ENCODE measurements around the gene SMG7.
A peak's percentile ranks its signal among the peaks of the same experiment; 100 is the strongest.

The SMG7 gene

DNA sequence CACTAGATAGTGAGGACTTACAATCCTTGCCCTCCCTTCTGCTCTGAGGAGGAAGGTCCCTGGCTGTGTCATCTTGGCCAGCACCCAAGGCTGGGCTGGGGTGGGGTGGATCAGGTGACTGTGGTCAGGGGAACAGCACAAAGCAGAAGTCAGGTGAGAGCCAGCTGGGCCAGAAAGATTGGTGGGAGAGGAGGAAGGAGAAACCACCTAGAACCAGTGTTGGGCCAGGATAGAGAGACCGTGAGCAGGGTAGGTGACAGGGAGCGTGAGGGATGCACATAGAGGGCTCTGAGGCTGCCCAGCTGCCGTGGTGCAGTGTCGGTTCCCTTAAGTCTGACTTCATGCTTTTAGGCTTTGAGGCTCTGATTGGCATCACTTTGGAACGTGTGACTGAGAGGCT lies 95.3 kb downstream of the SMG7 start:
- DNase-seq: peak; percentile 94

DNA sequence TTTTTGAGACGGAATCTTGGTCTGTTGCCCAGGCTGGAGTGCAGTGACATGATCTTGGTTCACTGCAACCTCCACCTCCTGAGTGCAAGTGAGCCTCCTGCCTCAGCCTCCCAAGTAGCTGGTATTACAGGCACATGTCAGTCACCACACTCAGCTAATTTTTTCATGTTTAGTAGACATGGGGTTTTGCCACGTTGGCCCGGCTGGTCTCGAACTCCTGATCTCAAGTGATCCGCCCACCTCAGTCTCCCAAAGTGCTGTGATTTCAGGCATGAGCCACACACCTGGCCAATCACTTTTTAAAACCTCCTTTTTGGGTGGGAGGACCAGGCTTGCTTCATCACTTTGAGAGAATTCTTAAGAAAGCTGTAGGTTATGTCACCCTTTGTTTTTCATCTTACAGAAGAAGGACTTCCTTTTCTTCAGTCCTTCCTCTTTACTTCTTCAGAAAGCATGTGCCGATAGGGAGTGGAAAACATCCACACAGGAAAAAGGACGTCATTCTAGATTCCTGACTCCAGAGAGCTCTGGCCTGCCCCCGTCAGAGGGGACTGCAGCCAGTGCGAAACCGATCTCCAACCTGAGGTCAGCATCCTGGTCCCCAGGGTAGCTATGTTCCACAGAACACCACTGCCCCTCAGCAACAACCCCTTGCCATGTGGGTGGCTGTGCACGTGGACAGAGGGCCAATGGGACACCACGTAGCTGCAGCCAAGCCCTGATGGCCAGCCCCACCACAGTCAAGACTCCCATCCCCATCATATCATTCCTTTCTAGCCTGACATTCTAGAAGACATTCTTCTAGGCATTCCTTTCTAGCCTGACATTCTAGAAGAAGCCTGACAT lies 96.1 kb downstream of the SMG7 start:
- no peak for DNase-seq

- no peak for DNase-seq
Measured at GRCh38 chr1:183569141-183569540, 96.8 kb downstream of the SMG7 start.

DNA sequence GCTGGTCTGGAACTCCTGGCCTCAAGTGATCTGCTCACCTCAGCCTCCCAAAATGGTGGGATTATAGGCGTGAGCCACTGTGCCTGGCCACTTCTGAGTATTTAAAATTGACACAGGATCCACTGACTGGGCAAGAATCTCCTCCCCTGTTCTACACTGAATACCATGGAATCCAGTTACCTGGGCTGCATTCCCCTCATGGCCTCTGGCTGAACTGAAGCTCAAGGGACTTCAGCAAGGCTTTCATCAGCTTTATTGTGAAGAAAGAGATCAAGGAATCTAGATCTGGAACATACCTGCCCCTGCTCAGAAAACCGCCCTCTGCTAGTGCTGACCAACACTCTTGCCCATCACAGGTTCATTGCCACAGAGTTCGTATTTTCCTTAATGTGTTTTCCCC lies 97.5 kb downstream of the SMG7 start:
- DNase-seq: no peak

- DNase-seq: no peak
Measured at GRCh38 chr1:183570451-183570850, 98.2 kb downstream of the SMG7 start.

DNA sequence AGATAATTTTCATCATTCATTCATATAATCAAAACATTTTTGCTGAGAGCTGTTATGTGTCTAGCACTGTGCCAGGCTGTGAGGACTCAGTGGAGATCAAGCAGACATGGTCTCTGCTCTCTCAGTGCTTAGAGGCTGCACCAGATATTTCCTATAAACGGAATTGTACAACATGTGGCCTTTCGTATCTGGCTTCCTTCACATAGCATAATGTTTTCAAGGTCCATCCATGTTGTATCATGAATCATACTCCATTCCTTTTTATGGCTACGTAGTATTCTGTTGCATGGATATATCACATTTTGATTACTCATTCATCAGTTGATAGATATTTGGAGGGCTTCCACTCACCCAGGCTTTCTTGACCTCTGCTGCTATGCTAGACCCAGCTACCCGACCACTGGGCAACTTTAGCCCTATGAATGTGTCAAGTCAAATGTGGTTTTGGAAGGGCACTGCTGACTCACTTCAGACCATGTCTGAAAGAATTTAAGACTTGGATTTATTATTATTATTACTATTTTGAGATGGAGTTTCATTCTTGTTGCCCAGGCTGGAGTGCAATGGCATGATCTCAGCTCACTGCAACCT lies 99.5 kb downstream of the SMG7 start:
- no peak for DNase-seq

DNA sequence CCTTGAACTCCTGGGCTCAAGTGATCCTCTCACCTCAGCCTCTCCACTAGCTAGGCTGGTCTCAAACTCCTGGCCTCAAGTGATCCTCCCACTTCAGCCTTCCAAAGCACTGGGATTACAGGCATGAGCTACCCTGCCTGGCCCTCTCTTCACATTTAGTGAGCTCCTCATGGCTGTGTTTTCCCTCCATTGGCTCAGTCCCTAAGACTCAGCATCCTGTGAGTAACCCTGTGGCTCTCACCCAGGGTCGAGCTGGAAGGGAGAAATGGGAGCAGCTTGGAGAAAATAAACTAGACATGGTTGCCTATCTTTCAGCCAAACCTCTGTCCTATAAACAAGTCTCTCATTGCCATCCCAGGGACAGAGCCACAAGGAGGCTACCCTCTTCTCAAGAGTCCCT lies 100.4 kb downstream of the SMG7 start:
- no peak for DNase-seq

DNA sequence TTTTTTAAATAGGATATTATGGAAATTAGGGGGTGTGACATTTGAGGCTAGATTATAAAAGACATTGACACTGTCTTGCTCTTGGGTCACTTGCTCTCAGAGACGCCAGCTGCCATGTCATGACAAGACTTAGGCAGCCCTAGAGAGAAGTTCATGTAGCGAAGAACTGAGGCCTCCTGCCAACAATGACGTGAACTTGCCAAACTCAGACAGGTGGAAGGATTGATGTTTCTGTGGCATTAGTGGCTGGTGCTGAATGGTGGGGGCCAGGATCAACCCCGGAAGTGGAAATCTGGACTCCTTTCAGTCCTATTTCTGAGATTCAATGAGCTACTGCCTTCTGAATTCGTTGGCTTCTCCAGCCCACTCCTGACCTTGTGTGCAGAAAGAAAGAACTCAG lies 103.3 kb downstream of the SMG7 start:
- DNase-seq: no peak

DNA sequence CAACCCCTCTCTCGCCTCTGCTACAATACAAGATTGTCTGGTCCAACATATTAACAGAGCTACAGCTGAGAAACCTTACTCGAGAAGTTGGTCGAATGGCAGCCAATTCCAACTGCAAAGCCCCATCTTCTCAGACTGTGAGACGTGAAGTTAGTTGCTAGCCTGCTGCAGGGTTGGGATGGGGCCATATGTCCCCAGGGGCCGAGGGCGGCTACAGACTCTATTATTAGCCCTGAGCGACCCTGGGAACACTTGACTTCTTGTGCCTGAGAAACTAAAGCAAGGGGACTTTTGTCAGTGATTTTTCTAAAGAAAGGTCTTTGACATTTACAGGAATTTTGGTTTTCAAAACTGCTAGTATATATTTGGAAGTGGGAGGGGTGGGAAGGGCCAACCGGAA lies 104.2 kb downstream of the SMG7 start:
- DNase-seq: no peak

- DNase-seq: no peak
Measured at GRCh38 chr1:183577897-183578465, 105.7 kb downstream of the SMG7 start.

GRCh38 chr1:183578856-183579255 lies 106.6 kb downstream of the SMG7 start:
- DNase-seq: no peak

DNA sequence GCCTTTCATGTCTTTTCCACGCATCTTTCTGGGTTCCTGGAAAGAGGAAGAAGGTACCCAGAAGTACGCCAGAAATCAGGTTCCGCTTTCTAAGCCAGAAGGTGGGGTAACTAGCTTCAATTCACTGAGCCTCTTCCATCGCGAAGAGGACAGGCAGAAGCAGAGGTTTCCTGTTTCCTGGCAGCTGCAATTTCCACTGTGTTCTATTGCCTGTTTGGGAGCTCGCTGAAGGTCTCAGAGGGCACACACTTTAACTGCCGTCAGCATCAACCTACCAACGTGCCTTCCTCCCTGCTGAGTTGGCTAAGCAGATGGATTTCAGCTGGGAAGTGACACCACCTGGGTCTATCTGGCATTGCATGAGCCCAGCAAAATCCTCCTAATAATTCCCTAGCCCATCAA lies 108.0 kb downstream of the SMG7 start:
- DNase-seq: peak; percentile 91

GRCh38 chr1:183582021-183582713 lies 109.9 kb downstream of the SMG7 start:
- no peak for DNase-seq

- DNase-seq: no peak
Measured at GRCh38 chr1:183583466-183583865, 111.2 kb downstream of the SMG7 start.

DNA sequence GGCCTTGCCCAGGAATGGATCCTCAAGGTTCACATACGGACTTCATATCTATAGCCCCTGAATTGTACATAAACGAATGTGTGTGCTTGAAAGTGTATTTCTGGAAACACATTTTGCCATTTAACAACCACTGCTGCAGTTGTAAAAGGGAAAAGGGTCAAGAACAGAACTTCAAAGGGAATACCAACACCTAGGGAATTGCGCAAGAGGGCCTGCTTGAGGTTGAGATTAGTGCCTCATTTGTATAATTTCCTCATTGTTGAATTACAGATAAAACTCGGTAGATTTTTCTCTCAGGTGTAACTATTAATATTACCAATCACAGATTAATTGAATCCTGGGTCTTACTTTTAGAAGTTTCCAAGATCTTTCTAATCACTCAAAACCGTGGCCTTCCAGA lies 111.8 kb downstream of the SMG7 start:
- peak; percentile 27 for DNase-seq

- no peak for DNase-seq
Measured at GRCh38 chr1:183585038-183585437, 112.7 kb downstream of the SMG7 start.

GRCh38 chr1:183586455-183586854 lies 114.2 kb downstream of the SMG7 start:
- no peak for DNase-seq

GRCh38 chr1:183586926-183587325 lies 114.6 kb downstream of the SMG7 start:
- DNase-seq: no peak

DNA sequence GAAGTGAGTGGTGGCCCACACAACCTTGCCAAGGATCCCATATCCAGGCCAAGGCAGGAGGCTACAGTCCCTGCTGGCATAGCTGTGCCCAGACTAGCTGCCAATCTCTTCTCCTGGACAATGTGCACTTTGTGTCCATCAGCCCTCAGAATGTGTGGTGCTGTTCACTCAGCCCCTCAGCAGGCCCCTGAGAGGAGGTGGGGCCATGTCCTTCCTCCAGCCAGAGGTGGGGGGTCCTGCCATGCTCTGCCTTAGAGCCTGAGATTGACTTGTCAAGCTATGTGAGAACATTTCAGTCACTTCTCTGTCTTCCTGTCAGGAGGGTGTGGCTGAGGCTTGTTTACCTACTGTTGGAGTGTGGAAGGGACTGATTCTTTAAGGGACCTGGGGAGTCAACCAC lies 116.5 kb downstream of the SMG7 start:
- DNase-seq: no peak

GRCh38 chr1:183589384-183589783 lies 117.1 kb downstream of the SMG7 start:
- no peak for DNase-seq

GRCh38 chr1:183589874-183590243 lies 117.6 kb downstream of the SMG7 start:
- no peak for DNase-seq

- peak; percentile 85 for DNase-seq
Measured at GRCh38 chr1:183590244-183591191, 118.2 kb downstream of the SMG7 start, which contains the start of gene NCF2. NCF2 (minus strand) TSS chr1:183590459; CDS start chr1:183590329, 130 bp downstream.

Measured in OCI-M1 (cell line).